Upper lobe of left lung (tissue), 4 donors: ENCODE data around the gene KPNA3.

Experiments used
- CTCF ChIP-seq, 6 experiments: fragments of 450-650 bp in 4 of 6; fragments of 200-600 bp in 2 of 6; sonication (generic) in 2 of 6; IDR thresholded peaks; one replicate each; pipeline ENCODE4 v1.5.1; 2016 to 2019; ENCODE audit warnings: antibody characterized with exemption in 6 of 6
- EP300 ChIP-seq, 4 donors: sonication (generic); formaldehyde crosslinking; IDR thresholded peaks; one replicate each; pipeline ENCODE4 v1.5.1; 2017; ENCODE audit warnings: antibody characterized with exemption in 4 of 4, control low read depth in 2 of 4
- POLR2A ChIP-seq, 4 donors: fragments of 450-650 bp; IDR thresholded peaks; one replicate each; pipeline ENCODE4 v1.5.1; 2016 to 2017; ENCODE audit warnings: antibody characterized with exemption in 4 of 4, mild to moderate bottlenecking in 2 of 4

GRCh38 chr13:49840675-49841074 lies 48.2 kb upstream of the KPNA3 start:
- TF ChIP-seq POLR2A (IDR thresholded peaks at IDR 0.05) = no peak
- TF ChIP-seq CTCF (IDR thresholded peaks at IDR 0.05) = no peak
- no peak for TF ChIP-seq EP300 (IDR thresholded peaks at IDR 0.05)
